ENCODE data around the gene NEURL3. TPM values are rescaled to one million over a fixed set of nuclear protein-coding genes. Genes with fewer than 3 reads are reported as not detected.

NEURL3 gene
- total and polyA plus RNA-seq, 2 of the 8 experiments (the other 6 are each of a cell fraction or from before 2014, with no cell fraction given), result not detected

DNA sequence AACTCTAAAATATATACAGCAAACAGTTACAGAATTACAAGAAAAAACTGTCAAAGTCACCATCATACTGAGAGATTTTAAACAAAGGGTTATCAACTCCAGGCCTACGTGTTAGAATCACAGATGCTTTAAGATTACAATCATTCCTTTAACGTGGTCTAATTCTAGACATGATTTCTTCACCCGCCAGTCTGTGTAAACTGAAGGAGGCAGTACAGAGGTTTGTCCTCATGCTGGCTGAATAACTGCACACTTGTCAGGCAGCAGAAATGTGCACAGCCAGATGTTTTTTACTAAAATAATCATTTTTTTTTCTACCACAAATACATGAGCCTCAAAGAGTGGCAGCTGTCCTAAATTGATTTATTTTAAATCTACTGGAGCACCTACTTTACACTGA, 15.5 kb upstream of the NEURL3 start (continued):
- TF ChIP-seq RBBP5 (IDR thresholded peaks at IDR 0.05; ENCODE audit: borderline replicate concordance, low read depth, low read length) (no peak), NRF1 (IDR thresholded peaks at IDR 0.05; ENCODE audit: low read depth, low read length) (no peak), JUN (IDR thresholded peaks at IDR 0.05; ENCODE audit: low read depth, low read length) (no peak), CHD2 (IDR thresholded peaks at IDR 0.05; ENCODE audit: low read length) (no peak), SRF (IDR thresholded peaks at IDR 0.05; ENCODE audit: low read depth, low read length) (no peak), TAF7 (optimal IDR thresholded peaks at IDR 0.05; ENCODE audit: borderline replicate concordance, low read depth, low read length) (no peak), JUND (IDR thresholded peaks at IDR 0.05; ENCODE audit: low read length) (no peak)

All from H1 (cell line).